K562 (cell line): Measurements from ENCODE around the gene PLD1. TPM values are rescaled to one million over a fixed set of nuclear protein-coding genes. Genes with fewer than 3 reads are reported as not detected.

Source experiments
- ATAC-seq: fragments of 200-7000 bp; cut with Tn5 transposase; 3 replicates; pipeline ENCODE4 v1.9.1; 2020; ENCODE audit warnings: moderate library complexity
- BruUV-seq: library from RNA; stranded (reverse); fragments of 400-500 nt; replicated peaks from 2 replicates; lab custom pipeline; 2021; lab: Mats Ljungman, UMichigan
- CTCF ChIA-PET: fragments of 300-600 bp; formaldehyde crosslinking; extraction: SDS; loops from one replicate; lab custom pipeline; 2021; ENCODE audit warnings: low intra/inter-chr PET ratio; lab: Yijun Ruan, JAX
- POLR2A ChIA-PET: fragments of 300-600, 350-650 bp; sonication (Branson Sonifier 250); formaldehyde crosslinking; extraction: SDS; loops from one replicate; lab custom pipeline; 2021; ENCODE audit warnings: antibody characterized with exemption, inconsistent platforms; lab: Yijun Ruan, JAX
- DNase-seq, 4 experiments: peaks; one replicate each; pipeline versions ENCODE4 v3.0.0 to v3.0.0-alpha.2; 2011 to 2018; ENCODE audit warnings: low spot score in 3 of 4, mixed read lengths in 3 of 4; ENCODE audit errors: extremely low read depth in 1 of 4
- FAIRE-seq: peaks from 2 replicates; lab custom pipeline; 2011; peaks lifted over from hg19 to GRCh38; lab: Jason Lieb, UNC
- H2AFZ ChIP-seq: 2 replicates; pipeline ENCODE4 v1.6.0; 2011; ENCODE audit warnings: low read depth, low read length, control low read depth, inconsistent platforms
- H3K27ac ChIP-seq: fragments of 200-600 bp; 3 replicates; pipeline ENCODE4 v1.8.0; 2011; ENCODE audit warnings: low read depth, mild to moderate bottlenecking, control low read depth, inconsistent platforms, low read length, moderate library complexity, mixed read lengths; ENCODE audit errors: extremely low read depth
- H3K27me3 ChIP-seq, 2 experiments: fragments of 300-600 bp in 1 of 2; 2 replicates in 1 of 2; 3 replicates in 1 of 2; pipeline versions ENCODE4 v1.6.0 to v1.8.0; 2011; ENCODE audit warnings: inconsistent platforms in 2 of 2, low read length in 2 of 2, mild to moderate bottlenecking in 1 of 2, mixed read lengths in 1 of 2, moderate library complexity in 1 of 2; ENCODE audit not compliant: control insufficient read depth in 2 of 2, insufficient read depth in 2 of 2
- H3K36me3 ChIP-seq: fragments of 300-600 bp; 3 replicates; pipeline ENCODE4 v1.8.0; 2011; ENCODE audit warnings: mild to moderate bottlenecking, low read length, inconsistent platforms; ENCODE audit not compliant: control insufficient read depth, insufficient read depth
- H3K4me1 ChIP-seq, 2 experiments: fragments of 200-600 bp in 1 of 2; replicated peaks in 1 of 2; 2 replicates in 1 of 2; 3 replicates in 1 of 2; pipeline versions ENCODE4 v1.5.1 to v1.8.0; 2011; ENCODE audit warnings: inconsistent platforms in 2 of 2, low read length in 2 of 2, mild to moderate bottlenecking in 1 of 2, mixed read lengths in 1 of 2, moderate library complexity in 1 of 2; ENCODE audit not compliant: control insufficient read depth in 2 of 2, insufficient read depth in 2 of 2
- H3K4me2 ChIP-seq: 2 replicates; pipeline ENCODE4 v1.6.1; 2011; ENCODE audit warnings: low read length, control low read depth, inconsistent platforms, mixed read lengths; ENCODE audit not compliant: insufficient read depth
- H3K4me3 ChIP-seq: fragments of 200-600 bp; sonication (generic), shearing (Covaris generic); 2 replicates; pipeline ENCODE4 v1.5.1; 2016; ENCODE audit warnings: control low read depth, inconsistent platforms
- H3K79me2 ChIP-seq: fragments of 200-600 bp; 3 replicates; pipeline ENCODE4 v1.8.0; 2011; ENCODE audit warnings: low read length, inconsistent platforms; ENCODE audit not compliant: control insufficient read depth, insufficient read depth
- H3K9ac ChIP-seq, 2 experiments: 2 replicates each; pipeline versions ENCODE4 v1.6.0 to v1.6.1; 2011; ENCODE audit warnings: low read depth in 2 of 2, low read length in 2 of 2, control low read depth in 1 of 2, inconsistent platforms in 1 of 2, mild to moderate bottlenecking in 1 of 2, mixed read lengths in 1 of 2; ENCODE audit not compliant: insufficient read depth in 1 of 2
- H3K9me1 ChIP-seq: one replicate; pipeline ENCODE4 v1.6.0; 2011; ENCODE audit warnings: inconsistent platforms, mild to moderate bottlenecking, low read length, moderate library complexity; ENCODE audit not compliant: control insufficient read depth, insufficient read depth
- H3K9me3 ChIP-seq: replicated peaks from 2 replicates; pipeline ENCODE4 v1.5.1; 2011; ENCODE audit warnings: low read depth, low read length, inconsistent platforms; ENCODE audit not compliant: control insufficient read depth, insufficient read depth
- H4K20me1 ChIP-seq: replicated peaks from 2 replicates; pipeline ENCODE4 v1.6.1; 2011; ENCODE audit warnings: low read length, inconsistent platforms, mixed read lengths; ENCODE audit not compliant: control insufficient read depth, insufficient read depth
- ARID3A ChIP-seq: IDR thresholded peaks from 2 replicates; pipeline ENCODE4 v1.6.1; 2012; ENCODE audit warnings: low read depth, low read length, improper control_type of control experiment, borderline replicate concordance
- ARNT ChIP-seq, 2 experiments: fragments of 450-650 bp; IDR thresholded peaks; 2 replicates each; pipeline ENCODE4 v1.6.1; 2016; ENCODE audit warnings: mild to moderate bottlenecking in 1 of 2
- CAMTA2 ChIP-seq: fragments of 250-450 bp; sonication (Bioruptor Pico); conservative IDR thresholded peaks from 2 replicates; pipeline ENCODE4 v1.5.1; 2022
- CBFA2T3 ChIP-seq: fragments of 450-650 bp; IDR thresholded peaks from 2 replicates; pipeline ENCODE4 v1.6.1; 2017
- ELK3 ChIP-seq: fragments of 450-650 bp; formaldehyde crosslinking; IDR thresholded peaks from 2 replicates; pipeline ENCODE4 v1.4.0; 2020; ENCODE audit warnings: mild to moderate bottlenecking
- HOXB6 ChIP-seq: fragments of 250-450 bp; sonication (Bioruptor Pico); IDR thresholded peaks from 2 replicates; pipeline ENCODE4 v1.5.1; 2022; ENCODE audit warnings: mild to moderate bottlenecking, borderline replicate concordance
- NCOA2 ChIP-seq, 2 experiments: fragments of 450-650 bp; IDR thresholded peaks; 2 replicates each; pipeline ENCODE4 v1.6.1; 2018; ENCODE audit warnings: mild to moderate bottlenecking in 2 of 2, moderate library complexity in 1 of 2; ENCODE audit not compliant: partially characterized antibody in 2 of 2
- PCBP2 ChIP-seq: fragments of 200-400 bp; formaldehyde crosslinking; IDR thresholded peaks from 2 replicates; pipeline ENCODE4 v1.6.1; 2018; ENCODE audit warnings: low read length, low read depth, mild to moderate bottlenecking, moderate library complexity; ENCODE audit not compliant: poor library complexity, severe bottlenecking
- PKNOX1 ChIP-seq: fragments of 450-650 bp; IDR thresholded peaks from 2 replicates; pipeline ENCODE4 v1.6.1; 2016
- SLC30A9 ChIP-seq: fragments of 250-450 bp; sonication (Bioruptor Pico); IDR thresholded peaks from 2 replicates; pipeline ENCODE4 v1.8.0; 2022; ENCODE audit warnings: mild to moderate bottlenecking, moderate library complexity
- SMARCB1 ChIP-seq: IDR thresholded peaks from 2 replicates; pipeline ENCODE4 v1.6.1; 2011; ENCODE audit warnings: improper control_type of control experiment, low read depth; ENCODE audit not compliant: insufficient read length
- SPI1 ChIP-seq: IDR thresholded peaks from 2 replicates; pipeline ENCODE4 v1.6.1; 2011; ENCODE audit warnings: low read depth, low read length, control low read depth, borderline replicate concordance
- ZNF217 ChIP-seq: sonication (generic); formaldehyde crosslinking; IDR thresholded peaks from 2 replicates; pipeline ENCODE4 v1.8.0; 2022; ENCODE audit warnings: mild to moderate bottlenecking, missing genetic modification reagents
- ZNF699 ChIP-seq: fragments of 250-450 bp; sonication (Bioruptor Pico); IDR thresholded peaks from 2 replicates; pipeline ENCODE4 v1.8.0; 2021; ENCODE audit warnings: mild to moderate bottlenecking, moderate library complexity; ENCODE audit not compliant: insufficient replicate concordance
- WGBS: fragments of 100-300 bp; shearing (Covaris generic); methylation state at CpG from one replicate; pipeline ENCODE4 v1.1.6; 2016; ENCODE audit warnings: low coverage, mixed read lengths; ENCODE audit not compliant: insufficient coverage; ENCODE audit errors: missing lambda C conversion rate; 5-methylcytosine and 5-hydroxymethylcytosine counted together
- in situ Hi-C: fragments of 300-500 bp; cut with MboI; formaldehyde crosslinking; loops from 4 replicates; pipeline ENCODE4 v1.15.0; 2018; ENCODE audit warnings: inconsistent platforms, mixed read lengths
- intact Hi-C: fragments of 100-400 bp; cut with micrococcal nuclease; formaldehyde crosslinking; loops from 2 replicates; pipeline ENCODE4 v1.14.2; 2022
- polyA plus RNA-seq, 8 experiments: library from polyadenylated mRNA; depleted of rRNA in 4 of 8; stranded (reverse) in 5 of 8; unstranded in 3 of 8; fragments of >200 nt; fragmentation: Nextera tagmentation in 2 of 8; fragmentation: Illumina TruSeq in 1 of 8; extraction: Ambion mirVana in 2 of 8; extraction: Trizol in 1 of 8; gene quantifications; 2 replicates each; pipeline versions ENCODE4 v1.2.1 to v1.2.3, GENCODE V29; 2011 to 2014; ENCODE audit warnings: inconsistent platforms in 1 of 8, missing spikeins in 1 of 8
- total RNA-seq, 7 experiments: library from RNA; depleted of rRNA in 6 of 7; stranded (reverse); fragments of >200 nt in 6 of 7; fragmentation: Illumina TruSeq in 2 of 7; extraction: Trizol in 2 of 7; gene quantifications; 2 replicates each; pipeline versions ENCODE4 v1.2.1 to v1.2.3, GENCODE V29; 2011 to 2021; ENCODE audit warnings: low replicate concordance in 1 of 7

Gene PLD1
- total and polyA plus RNA-seq, 9 of the 15 experiments (the other 6 are each of a cell fraction or from before 2014, with no cell fraction given): 8.4 to 26.1 (median 18.6) TPM

GRCh38 chr3:171831936-171832335 is 21.7 kb upstream of the PLD1 start:
- WGBS: 27% methylated on average over 3 of the region's 3 CpGs
- H2AFZ ChIP-seq: no peak overlapping the region
- no TSS peak for BruUV-seq
- H3K36me3 ChIP-seq: no peaks in the 10 kb centered on the region
- H3K4me1 ChIP-seq: peaks cover 0 to 15% of the 10 kb centered on the region in 2 experiments; a peak in 3 of 5 replicates
- H3K9me3 ChIP-seq: no peaks in the 10 kb centered on the region
- DNase-seq (no peak), FAIRE-seq (no peak), ATAC-seq (no peak)
- no peak overlapping the region for H3K4me3 ChIP-seq
- POLR2A ChIA-PET: no interaction called here
- no peaks in the 10 kb centered on the region for H4K20me1 ChIP-seq
- CTCF ChIA-PET: no interaction called here
- H3K27me3 ChIP-seq: no peaks in the 10 kb centered on the region
- H3K9ac ChIP-seq: no peak overlapping the region
- no peaks in the 10 kb centered on the region for H3K79me2 ChIP-seq
- no peaks in the 10 kb centered on the region for H3K9me1 ChIP-seq
- no peak overlapping the region for H3K27ac ChIP-seq
- TF ChIP-seq SPI1: no peak
- TF ChIP-seq SLC30A9 (CRISPR knock-in tag): no peak
- no peak for TF ChIP-seq CAMTA2
- no peak for TF ChIP-seq ARID3A
- no peak for TF ChIP-seq PCBP2
- TF ChIP-seq CBFA2T3: no peak
- TF ChIP-seq SMARCB1: no peak
- TF ChIP-seq PKNOX1: no peak
- TF ChIP-seq ZNF699 (CRISPR knock-in tag): no peak
- TF ChIP-seq ELK3 (CRISPR knock-in tag): no peak
- TF ChIP-seq HOXB6 (CRISPR knock-in tag): no peak
- no peak for TF ChIP-seq ARNT (IDR thresholded peaks at IDR 0.05)
- TF ChIP-seq NCOA2 (IDR thresholded peaks at IDR 0.05; ENCODE audit: partially characterized antibody in 2 of 2): no peak
- TF ChIP-seq ZNF217 (CRISPR knock-in tag): no peak
- intact Hi-C loops (loop anchor here (5.0 to 10.0 kb wide), 2 partner anchors 220 to 643 kb away; no protein-coding TSS in a partner anchor), in situ Hi-C loops (no loop called here)
- H3K4me2 ChIP-seq: no peak overlapping the region
